GM12801 (cell line): Measurements from ENCODE around the gene SQSTM1.

Experiments
- CTCF ChIP-seq: IDR thresholded peaks from one replicate; pipeline ENCODE4 v1.5.1; 2011; ENCODE audit warnings: control low read depth; ENCODE audit not compliant: insufficient read length; ENCODE audit errors: extremely low read depth

The SQSTM1 gene

GRCh38 chr5:179875741-179876609 lies 55.3 kb downstream of the SQSTM1 start:
- no peak for TF ChIP-seq CTCF

DNA sequence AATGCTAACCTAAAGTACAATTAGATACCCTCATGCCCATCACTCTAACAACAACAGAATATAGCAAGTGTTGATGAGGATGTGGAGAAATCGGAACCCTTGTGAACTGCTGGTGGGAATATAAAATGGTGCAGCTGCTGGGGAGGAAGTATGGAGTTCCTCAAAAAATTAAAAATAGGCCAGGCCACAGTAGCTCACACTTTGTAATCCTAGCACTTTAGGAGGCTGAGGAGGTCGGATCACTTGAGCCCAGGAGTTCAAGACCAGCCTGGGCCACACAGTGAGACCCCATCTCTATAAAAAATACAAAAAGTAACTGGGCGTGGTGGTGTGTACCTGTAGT lies 55.9 kb downstream of the SQSTM1 start:
- no peak for TF ChIP-seq CTCF

DNA sequence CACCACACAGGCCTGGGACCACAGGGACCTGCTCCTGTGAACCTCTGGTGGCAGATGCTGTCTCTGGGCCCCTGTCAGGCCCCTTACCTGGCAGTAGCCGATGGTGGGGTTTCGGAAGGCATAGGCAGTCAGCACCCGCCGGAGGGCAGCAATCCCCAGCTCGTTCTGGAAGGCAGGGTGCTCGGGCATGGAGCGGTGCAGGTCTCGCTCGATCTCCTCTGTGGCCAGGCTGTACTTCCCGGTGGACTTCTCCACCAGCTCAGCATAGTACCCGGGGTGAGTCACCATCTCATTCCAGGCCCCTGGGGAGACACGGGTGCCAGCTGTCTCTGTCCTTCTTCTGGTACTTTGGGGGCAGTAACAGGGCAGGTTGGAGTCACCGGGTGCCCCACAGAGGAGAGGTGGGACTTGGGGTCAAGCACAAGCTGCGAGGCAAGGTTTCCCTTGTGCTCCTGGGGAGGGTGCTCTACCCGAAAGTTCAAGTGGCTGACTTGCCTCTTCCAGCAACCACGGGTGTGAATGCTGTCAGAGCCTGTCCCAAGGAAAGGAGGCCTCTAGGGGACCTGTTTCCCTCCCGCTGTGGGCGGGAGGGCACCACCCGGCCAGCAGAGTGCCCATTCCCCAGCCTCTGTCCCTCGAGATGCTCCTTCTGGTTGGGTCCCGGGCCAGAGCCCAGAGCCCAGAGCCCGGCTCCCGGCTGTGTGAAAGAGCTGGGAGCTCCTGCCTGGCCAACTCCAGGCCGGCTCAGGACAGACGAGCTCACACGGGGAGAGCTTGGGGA lies 57.7 kb downstream of the SQSTM1 start:
- TF ChIP-seq CTCF, result no peak

GRCh38 chr5:179879003-179879689 lies 58.4 kb downstream of the SQSTM1 start:
- no peak for TF ChIP-seq CTCF

GRCh38 chr5:179879690-179880010 lies 58.9 kb downstream of the SQSTM1 start:
- TF ChIP-seq CTCF, result no peak

GRCh38 chr5:179880066-179880650 lies 59.5 kb downstream of the SQSTM1 start:
- TF ChIP-seq CTCF, result no peak
